ENCODE results near the gene GSTT4.

DNA sequence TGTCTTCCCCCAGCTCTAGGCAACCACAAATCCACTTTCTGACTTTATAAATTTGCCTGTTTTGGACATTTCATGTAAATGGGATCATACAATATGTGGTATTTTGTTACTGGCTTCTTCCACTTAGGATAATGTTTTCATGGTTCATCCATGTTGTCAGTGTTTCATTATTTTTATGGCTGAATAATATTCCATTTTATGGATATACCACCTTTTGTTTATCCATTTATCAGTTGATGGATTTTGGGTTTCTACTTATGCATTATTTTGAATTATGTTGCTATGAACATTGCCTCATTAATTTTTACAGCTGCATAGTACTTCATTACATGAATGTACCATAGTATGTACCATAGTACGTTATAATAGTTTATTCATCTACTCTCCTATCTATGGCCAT, 10.9 kb upstream of the GSTT4 start:
- no peak for TF ChIP-seq CTCF (IDR thresholded peaks at IDR 0.05)
- TF ChIP-seq POLR2A (IDR thresholded peaks at IDR 0.05), result no peak

Measured in body of pancreas (tissue), 4 donors.